ENCODE data around the gene SYN1. TPM values are rescaled to one million over a fixed set of nuclear protein-coding genes. Genes with fewer than 3 reads are reported as not detected.

The SYN1 gene
- total and polyA plus RNA-seq, 2 experiments from 2014 or later = 3.6 to 6.7 TPM

DNA sequence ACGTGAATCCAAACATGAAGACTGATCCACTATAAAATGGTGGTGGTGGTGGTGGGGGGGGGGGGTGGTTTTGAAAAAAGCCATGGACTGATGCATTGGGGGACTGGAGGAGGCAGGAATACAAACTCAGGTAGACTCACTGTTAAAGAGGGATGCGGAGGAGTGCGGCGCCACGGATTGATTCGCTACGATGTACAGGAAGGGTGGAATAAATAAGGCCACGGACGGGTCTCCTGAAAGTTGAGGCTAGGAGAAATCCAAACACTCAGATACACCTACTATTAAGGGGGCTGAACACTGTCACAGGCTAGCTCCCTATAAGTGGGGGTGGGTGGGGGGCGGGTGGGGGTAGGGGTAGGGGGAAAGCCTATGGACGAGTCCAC is 30.1 kb upstream of the SYN1 start:
- H3K9me3 Mint-ChIP-seq = no peaks in the 10 kb centered on the region
- no peaks in the 10 kb centered on the region for H3K36me3 ChIP-seq (ENCODE audit: insufficient read depth)
- H3K4me2 ChIP-seq = peak overlapping the region; percentile 73
- TF ChIP-seq POLR2AphosphoS5 (IDR thresholded peaks at IDR 0.05; ENCODE audit: low read depth) (no peak), ZNF114 (CRISPR knock-in tag; IDR thresholded peaks at IDR 0.05) (no peak), REST (IDR thresholded peaks at IDR 0.05; ENCODE audit: unreplicated experiment) (no peak), EZH2 (IDR thresholded peaks at IDR 0.05; ENCODE audit: low read depth, unreplicated experiment) (no peak), CREB1 (CRISPR knock-in tag; IDR thresholded peaks at IDR 0.05; ENCODE audit: low read depth) (no peak), STAT1 (IDR thresholded peaks at IDR 0.05; ENCODE audit: unreplicated experiment) (no peak), CTCF (conservative IDR thresholded peaks at IDR 0.05; ENCODE audit: low read depth in 2 of 2) (no peak), EZH2phosphoT487 (IDR thresholded peaks at IDR 0.05; ENCODE audit: unreplicated experiment) (no peak), JUNB (IDR thresholded peaks at IDR 0.05; ENCODE audit: unreplicated experiment) (no peak), NANOG (IDR thresholded peaks at IDR 0.05; ENCODE audit: borderline replicate concordance) (no peak), ZNF462 (CRISPR knock-in tag; IDR thresholded peaks at IDR 0.05) (no peak), ZNF331 (CRISPR knock-in tag; IDR thresholded peaks at IDR 0.05; ENCODE audit: low read depth) (no peak)
- TF ChIP-seq, protein P1, sequence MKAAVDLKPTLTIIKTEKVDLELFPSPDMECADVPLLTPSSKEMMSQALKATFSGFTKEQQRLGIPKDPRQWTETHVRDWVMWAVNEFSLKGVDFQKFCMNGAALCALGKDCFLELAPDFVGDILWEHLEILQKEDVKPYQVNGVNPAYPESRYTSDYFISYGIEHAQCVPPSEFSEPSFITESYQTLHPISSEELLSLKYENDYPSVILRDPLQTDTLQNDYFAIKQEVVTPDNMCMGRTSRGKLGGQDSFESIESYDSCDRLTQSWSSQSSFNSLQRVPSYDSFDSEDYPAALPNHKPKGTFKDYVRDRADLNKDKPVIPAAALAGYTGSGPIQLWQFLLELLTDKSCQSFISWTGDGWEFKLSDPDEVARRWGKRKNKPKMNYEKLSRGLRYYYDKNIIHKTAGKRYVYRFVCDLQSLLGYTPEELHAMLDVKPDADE (IDR thresholded peaks at IDR 0.05) = no peak
- H3K4me3 Mint-ChIP-seq = peak overlapping the region; percentile 92
- peaks cover 6% of the 10 kb centered on the region for H3K27me3 Mint-ChIP-seq (ENCODE audit: insufficient read depth, low read depth, poor library complexity)
- peaks cover 22% of the 10 kb centered on the region for H3K4me1 Mint-ChIP-seq
- H3K27me3 ChIP-seq (ENCODE audit: insufficient read depth) = no peaks in the 10 kb centered on the region
- no peak overlapping the region for H3K27ac Mint-ChIP-seq
- ATAC-seq (no peak), DNase-seq (ENCODE audit: low spot score) (no peak)
- H4K20me1 ChIP-seq (replicated peaks; ENCODE audit: insufficient read depth) = no peaks in the 10 kb centered on the region
- peaks cover 3% of the 10 kb centered on the region; the same call in 1 of the 2 replicates for H3K4me1 ChIP-seq (ENCODE audit: insufficient read depth)
- H3F3A ChIP-seq (replicated peaks; ENCODE audit: low read depth) = no peaks in the 10 kb centered on the region
- H3K9me2 ChIP-seq (ENCODE audit: insufficient read depth) = no peaks in the 10 kb centered on the region
- peak overlapping the region; percentile 69 for H3K4me3 ChIP-seq
- no peak overlapping the region for H3K27ac ChIP-seq (ENCODE audit: low read depth)
- peaks cover 21% of the 10 kb centered on the region for H3K79me2 ChIP-seq (replicated peaks; ENCODE audit: insufficient read depth)
- no peak overlapping the region for H2AFZ ChIP-seq
- peaks cover 30% of the 10 kb centered on the region for H3K36me3 Mint-ChIP-seq (ENCODE audit: low read depth)

Measured in GM23338 (cell line).